IPS DF 6.9 (cell line): ENCODE measurements around the gene DBH.

Experiments used
- DNase-seq: peaks from one replicate; pipeline ENCODE4 v3.0.0-alpha.2; 2013; ENCODE audit warnings: low read depth, low spot score
- H3K27ac ChIP-seq: one replicate; pipeline ENCODE4 v1.5.1; 2013; ENCODE audit warnings: low read length, control low read depth
- H3K27me3 ChIP-seq: 2 replicates; pipeline ENCODE4 v1.6.1; 2013; ENCODE audit warnings: mild to moderate bottlenecking, low read length; ENCODE audit not compliant: control insufficient read depth, insufficient read depth
- H3K36me3 ChIP-seq: 2 replicates; pipeline ENCODE4 v1.6.1; 2013; ENCODE audit warnings: low read length; ENCODE audit not compliant: control insufficient read depth, insufficient read depth
- H3K4me1 ChIP-seq: 2 replicates; pipeline ENCODE4 v1.6.1; 2013; ENCODE audit warnings: low read length; ENCODE audit not compliant: control insufficient read depth, insufficient read depth
- H3K4me3 ChIP-seq: 2 replicates; pipeline ENCODE4 v1.5.1; 2013; ENCODE audit warnings: mild to moderate bottlenecking, low read length
- H3K9me3 ChIP-seq: 2 replicates; pipeline ENCODE4 v1.6.1; 2013; ENCODE audit warnings: low read length, inconsistent platforms; ENCODE audit not compliant: control insufficient read depth, insufficient read depth
- WGBS: extraction: QIAGEN DNeasy Blood & Tissue Kit; methylation state at CpG from one replicate; pipeline ENCODE4 v1.1.7; 2013; ENCODE audit warnings: mixed read lengths, missing lambda C conversion rate; ENCODE audit not compliant: insufficient read length, insufficient coverage; 5-methylcytosine and 5-hydroxymethylcytosine counted together

The DBH gene

GRCh38 chr9:133690081-133690561 is 54.0 kb downstream of the DBH start:
- H3K36me3 ChIP-seq: no peaks in the 10 kb centered on the region
- no peak overlapping the region for H3K4me3 ChIP-seq
- no peak overlapping the region for H3K27ac ChIP-seq
- DNase-seq: no peak
- no peaks in the 10 kb centered on the region for H3K9me3 ChIP-seq
- H3K27me3 ChIP-seq: no peaks in the 10 kb centered on the region
- H3K4me1 ChIP-seq: no peaks in the 10 kb centered on the region
- no CpG with 5 or more reads among the region's 11 CpGs for WGBS

DNA sequence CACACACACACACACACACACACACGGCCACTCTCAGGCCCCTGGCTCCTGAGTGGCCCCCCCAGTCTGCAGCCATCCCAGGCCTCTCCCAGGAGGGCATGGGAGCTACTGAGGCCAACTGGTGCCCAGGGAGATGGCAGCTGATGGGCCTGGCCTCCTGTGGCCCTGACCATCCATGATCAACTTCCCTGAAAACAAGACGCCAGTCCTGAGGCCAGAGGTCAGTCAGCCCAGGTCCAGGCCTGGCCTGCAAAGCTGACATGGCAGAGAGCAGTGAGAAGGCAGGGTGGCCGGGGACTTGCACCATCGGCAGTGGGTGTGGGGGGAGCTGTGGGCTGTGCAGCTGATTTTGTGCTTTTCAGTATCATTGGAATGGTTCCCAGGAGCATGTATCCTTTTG is 55.0 kb downstream of the DBH start:
- no peak for DNase-seq
- H3K4me3 ChIP-seq: no peak overlapping the region
- H3K4me1 ChIP-seq: no peaks in the 10 kb centered on the region
- H3K27me3 ChIP-seq: no peaks in the 10 kb centered on the region
- H3K27ac ChIP-seq: no peak overlapping the region
- no peaks in the 10 kb centered on the region for H3K9me3 ChIP-seq
- no CpG with 5 or more reads among the region's 4 CpGs for WGBS
- H3K36me3 ChIP-seq: no peaks in the 10 kb centered on the region

- DNase-seq: no peak
- WGBS: no CpG with 5 or more reads among the region's 19 CpGs
- H3K27me3 ChIP-seq: no peaks in the 10 kb centered on the region
Observed at GRCh38 chr9:133691626-133692363, 55.6 kb downstream of the DBH start.

GRCh38 chr9:133692364-133692985 is 56.3 kb downstream of the DBH start:
- Histone ChIP-seq H3K4me3 (no peak overlapping the region), H3K27me3 (no peaks in the 10 kb centered on the region), H3K36me3 (no peaks in the 10 kb centered on the region), H3K9me3 (no peaks in the 10 kb centered on the region), H3K4me1 (no peaks in the 10 kb centered on the region), H3K27ac (no peak overlapping the region)
- no peak for DNase-seq
- WGBS: no CpG with 5 or more reads among the region's 25 CpGs

More at GRCh38 chr9:133691626-133692363, 55.6 kb downstream of the DBH start:
- Histone ChIP-seq H3K36me3 (no peaks in the 10 kb centered on the region), H3K4me1 (no peaks in the 10 kb centered on the region), H3K9me3 (no peaks in the 10 kb centered on the region), H3K4me3 (no peak overlapping the region), H3K27ac (no peak overlapping the region)

GRCh38 chr9:133693116-133693515 is 57.0 kb downstream of the DBH start:
- DNase-seq: no peak
- H3K27ac ChIP-seq: no peak overlapping the region
- H3K4me1 ChIP-seq: no peaks in the 10 kb centered on the region
- WGBS: no CpG with 5 or more reads among the region's 10 CpGs
- no peaks in the 10 kb centered on the region for H3K9me3 ChIP-seq
- H3K4me3 ChIP-seq: no peak overlapping the region
- no peaks in the 10 kb centered on the region for H3K27me3 ChIP-seq
- H3K36me3 ChIP-seq: no peaks in the 10 kb centered on the region

DNA sequence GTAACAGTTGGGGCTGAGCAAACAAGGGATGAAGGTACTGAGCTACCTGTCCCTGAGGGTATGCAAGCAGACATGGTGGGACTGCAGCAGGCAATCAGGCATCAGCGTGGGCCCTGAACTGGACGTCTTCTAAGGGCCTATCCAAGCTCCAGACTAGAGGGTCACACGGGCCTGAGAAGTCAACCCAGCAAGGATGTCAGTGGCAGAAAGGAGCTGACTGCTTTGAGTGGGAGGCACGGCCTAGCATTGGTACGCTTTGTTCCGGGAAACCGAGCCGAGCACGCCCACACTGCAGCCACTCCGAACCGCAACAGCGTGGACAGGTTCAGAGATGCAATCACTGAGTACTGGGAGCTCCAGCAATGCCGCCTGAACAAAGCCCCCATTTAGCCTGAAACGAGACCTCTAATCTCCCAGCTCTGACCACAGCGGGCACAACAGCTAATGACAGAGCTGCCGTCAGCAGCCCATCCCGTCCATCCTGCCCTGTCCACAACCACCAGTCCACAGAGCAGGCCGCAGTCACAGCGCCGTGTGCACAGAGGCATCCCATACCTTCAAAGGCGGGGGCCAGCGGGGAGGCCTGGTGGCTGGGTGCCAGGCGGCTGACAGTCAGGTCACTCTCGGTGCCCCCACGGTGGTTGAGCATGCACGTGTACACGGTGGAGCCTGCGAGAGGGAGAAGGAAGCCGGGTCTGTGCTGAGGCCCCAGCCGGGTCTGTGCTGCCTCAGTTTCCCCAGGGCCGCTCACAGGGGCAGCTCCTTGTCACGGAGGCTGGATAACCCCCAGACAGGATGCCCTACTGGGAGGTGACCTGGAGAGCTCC is 57.8 kb downstream of the DBH start:
- no peaks in the 10 kb centered on the region for H3K36me3 ChIP-seq
- WGBS: no CpG with 5 or more reads among the region's 32 CpGs
- no peak overlapping the region for H3K4me3 ChIP-seq
- no peaks in the 10 kb centered on the region for H3K27me3 ChIP-seq
- DNase-seq: no peak
- no peaks in the 10 kb centered on the region for H3K9me3 ChIP-seq
- H3K4me1 ChIP-seq: no peaks in the 10 kb centered on the region
- no peak overlapping the region for H3K27ac ChIP-seq

DNA sequence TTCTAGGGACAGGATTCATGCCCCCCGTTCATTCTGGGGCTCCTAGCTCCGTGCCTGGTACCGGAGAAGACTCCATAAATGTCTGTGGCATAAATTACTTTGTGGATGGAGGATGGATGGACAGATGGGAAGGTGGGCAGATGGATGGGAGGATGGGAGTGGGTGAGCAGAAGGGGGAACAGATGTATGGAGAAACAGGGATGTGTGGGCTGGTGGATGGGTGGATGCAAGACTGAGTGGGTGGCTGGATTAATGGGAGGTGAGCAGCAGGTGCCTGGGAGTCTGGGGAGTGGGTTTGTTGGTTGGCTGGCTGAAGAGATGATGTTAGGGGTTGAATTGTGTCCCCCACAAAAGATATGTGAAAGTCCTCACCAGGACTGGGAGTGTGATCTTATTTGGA is 58.5 kb downstream of the DBH start:
- H3K36me3 ChIP-seq: no peaks in the 10 kb centered on the region
- no CpG with 5 or more reads among the region's 3 CpGs for WGBS
- no peak for DNase-seq
- no peaks in the 10 kb centered on the region for H3K9me3 ChIP-seq
- no peak overlapping the region for H3K27ac ChIP-seq
- H3K27me3 ChIP-seq: no peaks in the 10 kb centered on the region
- H3K4me3 ChIP-seq: no peak overlapping the region
- no peaks in the 10 kb centered on the region for H3K4me1 ChIP-seq

GRCh38 chr9:133696071-133696472 is 59.9 kb downstream of the DBH start:
- Histone ChIP-seq H3K36me3 (no peaks in the 10 kb centered on the region), H3K27me3 (no peaks in the 10 kb centered on the region), H3K9me3 (no peaks in the 10 kb centered on the region), H3K27ac (no peak overlapping the region), H3K4me1 (no peaks in the 10 kb centered on the region), H3K4me3 (no peak overlapping the region)
- no peak for DNase-seq
- no CpG with 5 or more reads among the region's 12 CpGs for WGBS

- H3K27ac ChIP-seq: no peak overlapping the region
- H3K36me3 ChIP-seq: no peaks in the 10 kb centered on the region
- H3K27me3 ChIP-seq: no peaks in the 10 kb centered on the region
- no peaks in the 10 kb centered on the region for H3K9me3 ChIP-seq
- no CpG with 5 or more reads among the region's 6 CpGs for WGBS
- DNase-seq: no peak
- peaks cover 5% of the 10 kb centered on the region; the same call in 1 of the 2 replicates for H3K4me1 ChIP-seq
- H3K4me3 ChIP-seq: no peak overlapping the region
Observed at GRCh38 chr9:133699546-133699945, 63.4 kb downstream of the DBH start.

GRCh38 chr9:133700819-133701320 is 64.7 kb downstream of the DBH start:
- WGBS: no CpG with 5 or more reads among the region's 4 CpGs
- Histone ChIP-seq H3K27ac (no peak overlapping the region), H3K36me3 (no peaks in the 10 kb centered on the region), H3K4me1 (peaks cover 5% of the 10 kb centered on the region; the same call in 1 of the 2 replicates), H3K27me3 (no peaks in the 10 kb centered on the region), H3K9me3 (no peaks in the 10 kb centered on the region), H3K4me3 (no peak overlapping the region)
- DNase-seq: no peak
